Left lung (tissue), 10 donors: ENCODE results near the gene ZNF823. TPM values are rescaled to one million over a fixed set of nuclear protein-coding genes. Genes with fewer than 3 reads are reported as not detected.
A peak's percentile ranks its signal among the peaks of the same experiment; 100 is the strongest.

ENCODE experiments used
- ATAC-seq: fragments of 200-7000 bp; cut with Tn5 transposase; one replicate; pipeline ENCODE4 v1.9.1; 2020; ENCODE audit warnings: moderate library complexity
- DNase-seq, 4 donors: peaks; one replicate each; pipeline ENCODE4 v3.0.0-alpha.2; 2013 to 2020
- H3K27ac ChIP-seq, 2 donors: fragments of 200-600 bp; sonication (generic) in 1 of 2; one replicate each; pipeline versions ENCODE4 v1.5.0 to v1.8.0; 2020 to 2021
- H3K27me3 ChIP-seq, 2 donors: fragments of 200-600 bp; sonication (generic) in 1 of 2; one replicate each; pipeline versions ENCODE4 v1.5.0 to v1.8.0; 2020 to 2021
- H3K36me3 ChIP-seq, 2 donors: fragments of 200-600 bp; sonication (generic) in 1 of 2; one replicate each; pipeline versions ENCODE4 v1.5.0 to v1.8.0; 2020 to 2021
- H3K4me1 ChIP-seq, 2 donors: fragments of 200-600 bp; one replicate each; pipeline ENCODE4 v1.8.0; 2021
- H3K4me3 ChIP-seq, 2 donors: fragments of 200-600 bp; sonication (generic) in 1 of 2; one replicate each; pipeline versions ENCODE4 v1.5.0 to v1.8.0; 2020 to 2021; ENCODE audit warnings: mild to moderate bottlenecking in 1 of 2
- H3K9me3 ChIP-seq, 2 donors: fragments of 200-600 bp; sonication (generic) in 1 of 2; one replicate each; pipeline versions ENCODE4 v1.5.0 to v1.8.0; 2020 to 2021
- intact Hi-C, 2 donors: fragments of 100-400 bp; cut with DNase I; formaldehyde crosslinking; loops; one replicate each; pipeline versions ENCODE4 v1.11.2 to v1.14.2; 2022
- polyA plus RNA-seq, 6 donors: library from polyadenylated mRNA; unstranded; fragments of 120-200 nt; gene quantifications; one replicate each; pipeline ENCODE4 v1.2.1, GENCODE V29; 2013; ENCODE audit not compliant: insufficient read length in 6 of 6
- total RNA-seq, 2 donors: library from RNA; stranded (reverse); fragmentation: NEBNext Ultra II Directional; extraction: Animal tissue kit (Norgen Biotek cat#: 25700); gene quantifications; one replicate each; pipeline ENCODE4 v1.2.1, GENCODE V29; 2021
- TF ChIP-seq, protein P1 (sequence below), 2 donors: fragments of 200-600 bp; sonication (generic) in 1 of 2; IDR thresholded peaks; one replicate each; pipeline versions ENCODE4 v1.5.0 to v1.8.0; 2021; ENCODE audit warnings: antibody characterized with exemption in 2 of 2
- donor health status: DM: no; HTN: yes; CAD: no.
- donor health status: DM: no; HTN: no; CAD: no.

The ZNF823 gene
- total and polyA plus RNA-seq, 8 donors = 5.3 to 9.1 (median 8.6) TPM

DNA sequence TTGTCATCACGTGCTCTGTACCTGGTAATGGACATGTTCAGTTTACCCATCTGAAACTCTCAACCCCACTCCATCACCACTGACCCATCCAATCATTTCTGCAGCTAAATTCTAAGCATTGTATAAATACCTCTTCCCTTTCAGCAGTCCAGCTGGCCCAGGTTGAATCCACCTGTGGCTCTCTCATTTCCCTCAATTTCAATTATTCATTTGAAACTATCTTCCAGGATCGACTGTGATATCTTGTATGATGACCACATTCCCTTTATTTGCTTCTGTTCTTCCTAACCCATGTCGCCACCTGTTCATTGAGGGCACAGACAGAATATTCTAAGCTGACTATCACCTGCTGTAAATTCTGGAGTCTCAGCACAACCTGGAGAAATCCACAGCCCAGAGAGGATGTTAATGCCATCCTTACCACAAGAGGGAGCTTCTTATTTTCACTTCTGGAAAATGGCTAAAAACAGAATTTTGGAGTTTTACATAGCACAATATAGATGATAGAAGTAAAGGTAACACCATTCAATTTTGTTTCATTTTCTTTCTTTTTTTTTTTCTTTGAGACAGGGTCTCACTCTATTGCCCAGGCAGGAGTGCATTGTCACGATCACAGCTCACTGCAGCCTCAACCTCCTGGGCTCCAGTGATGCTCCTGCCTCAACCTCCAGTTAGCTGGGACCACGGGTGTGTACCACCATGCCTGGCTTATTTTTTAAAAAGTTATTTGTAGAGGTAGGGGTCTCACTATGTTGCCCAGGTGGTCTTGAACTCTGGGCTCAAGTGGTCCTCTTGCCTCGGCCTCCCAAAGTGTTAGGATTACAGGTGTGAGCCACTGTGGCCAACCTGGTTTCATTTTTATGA, 38.6 kb downstream of the ZNF823 start:
- ATAC-seq = peak; percentile 49
- TF ChIP-seq, protein P1, sequence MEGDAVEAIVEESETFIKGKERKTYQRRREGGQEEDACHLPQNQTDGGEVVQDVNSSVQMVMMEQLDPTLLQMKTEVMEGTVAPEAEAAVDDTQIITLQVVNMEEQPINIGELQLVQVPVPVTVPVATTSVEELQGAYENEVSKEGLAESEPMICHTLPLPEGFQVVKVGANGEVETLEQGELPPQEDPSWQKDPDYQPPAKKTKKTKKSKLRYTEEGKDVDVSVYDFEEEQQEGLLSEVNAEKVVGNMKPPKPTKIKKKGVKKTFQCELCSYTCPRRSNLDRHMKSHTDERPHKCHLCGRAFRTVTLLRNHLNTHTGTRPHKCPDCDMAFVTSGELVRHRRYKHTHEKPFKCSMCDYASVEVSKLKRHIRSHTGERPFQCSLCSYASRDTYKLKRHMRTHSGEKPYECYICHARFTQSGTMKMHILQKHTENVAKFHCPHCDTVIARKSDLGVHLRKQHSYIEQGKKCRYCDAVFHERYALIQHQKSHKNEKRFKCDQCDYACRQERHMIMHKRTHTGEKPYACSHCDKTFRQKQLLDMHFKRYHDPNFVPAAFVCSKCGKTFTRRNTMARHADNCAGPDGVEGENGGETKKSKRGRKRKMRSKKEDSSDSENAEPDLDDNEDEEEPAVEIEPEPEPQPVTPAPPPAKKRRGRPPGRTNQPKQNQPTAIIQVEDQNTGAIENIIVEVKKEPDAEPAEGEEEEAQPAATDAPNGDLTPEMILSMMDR (IDR thresholded peaks at IDR 0.05) = peak; percentile 65 to 72
- peak in 1 of 4 donors; percentile 35 for DNase-seq
- Histone ChIP-seq H3K9me3 (no peaks in the 10 kb centered on the region), H3K27me3 (no peaks in the 10 kb centered on the region), H3K4me1 (peaks cover 2 to 3% of the 10 kb centered on the region in 2 donors), H3K27ac (no peak overlapping the region), H3K36me3 (no peaks in the 10 kb centered on the region), H3K4me3 (no peak overlapping the region)
- intact Hi-C loops = no loop called here

DNA sequence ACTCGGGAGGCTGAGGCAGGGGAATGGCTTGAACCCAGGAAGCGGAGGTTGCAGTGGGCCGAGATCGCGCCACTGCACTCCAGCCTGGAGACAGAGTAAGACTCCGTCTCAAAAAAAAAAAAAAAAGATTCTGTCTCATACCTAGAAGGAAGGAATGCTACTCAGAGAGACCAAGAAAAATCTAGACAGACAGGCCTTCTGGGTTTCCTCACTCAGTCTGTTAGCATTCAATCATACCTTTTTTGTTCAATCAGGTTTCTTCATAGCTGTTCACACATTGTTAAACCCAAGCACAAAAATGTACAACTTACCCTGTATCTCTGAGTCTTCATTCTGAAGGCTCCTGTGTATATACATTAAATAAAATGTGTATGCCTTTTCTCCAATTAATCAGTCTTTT, 40.5 kb downstream of the ZNF823 start:
- Histone ChIP-seq H3K9me3 (no peaks in the 10 kb centered on the region), H3K27ac (no peak overlapping the region), H3K36me3 (no peaks in the 10 kb centered on the region), H3K27me3 (peaks cover 0 to 11% of the 10 kb centered on the region in 2 donors), H3K4me3 (no peak overlapping the region), H3K4me1 (peaks cover 8 to 16% of the 10 kb centered on the region in 2 donors)
- no peak for ATAC-seq
- intact Hi-C loops = no loop called here
- DNase-seq = no peak
- TF ChIP-seq, protein P1 (IDR thresholded peaks at IDR 0.05) = no peak

DNA sequence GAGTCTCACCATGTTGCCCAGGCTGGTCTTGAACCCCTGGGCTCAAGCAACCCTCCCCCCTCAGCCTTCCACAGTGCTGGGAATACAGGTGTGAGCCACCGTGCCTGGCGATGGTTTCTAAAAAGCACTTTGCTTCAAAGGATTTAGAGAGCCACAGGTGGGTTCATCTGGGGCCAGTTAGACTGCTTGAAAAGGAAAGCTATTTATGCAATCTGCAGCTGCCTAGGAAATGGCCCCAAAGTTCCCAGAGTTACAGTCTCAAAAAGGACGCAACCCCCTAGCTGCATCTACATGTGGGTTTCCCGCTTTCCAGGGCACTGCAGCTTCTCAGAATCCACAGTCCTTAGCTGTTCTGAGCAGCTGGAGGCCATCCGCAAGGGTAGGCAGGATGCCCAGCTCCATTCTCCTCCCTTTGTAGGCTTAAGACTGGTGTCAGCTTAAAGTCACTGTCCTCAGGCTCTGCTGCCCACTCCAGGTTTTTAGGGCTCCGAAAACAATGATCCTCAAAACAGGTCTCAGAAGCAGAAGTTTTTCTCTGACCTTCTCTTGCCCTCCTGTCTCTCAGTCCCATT, 41.4 kb downstream of the ZNF823 start:
- H3K4me3 ChIP-seq = no peak overlapping the region
- intact Hi-C loops = no loop called here
- ATAC-seq (no peak), DNase-seq (no peak)
- H3K4me1 ChIP-seq = peaks cover 8 to 16% of the 10 kb centered on the region in 2 donors
- TF ChIP-seq, protein P1 (IDR thresholded peaks at IDR 0.05) = no peak
- H3K27me3 ChIP-seq = peaks cover 0 to 11% of the 10 kb centered on the region in 2 donors
- H3K27ac ChIP-seq = no peak overlapping the region
- no peaks in the 10 kb centered on the region for H3K9me3 ChIP-seq
- no peaks in the 10 kb centered on the region for H3K36me3 ChIP-seq

DNA sequence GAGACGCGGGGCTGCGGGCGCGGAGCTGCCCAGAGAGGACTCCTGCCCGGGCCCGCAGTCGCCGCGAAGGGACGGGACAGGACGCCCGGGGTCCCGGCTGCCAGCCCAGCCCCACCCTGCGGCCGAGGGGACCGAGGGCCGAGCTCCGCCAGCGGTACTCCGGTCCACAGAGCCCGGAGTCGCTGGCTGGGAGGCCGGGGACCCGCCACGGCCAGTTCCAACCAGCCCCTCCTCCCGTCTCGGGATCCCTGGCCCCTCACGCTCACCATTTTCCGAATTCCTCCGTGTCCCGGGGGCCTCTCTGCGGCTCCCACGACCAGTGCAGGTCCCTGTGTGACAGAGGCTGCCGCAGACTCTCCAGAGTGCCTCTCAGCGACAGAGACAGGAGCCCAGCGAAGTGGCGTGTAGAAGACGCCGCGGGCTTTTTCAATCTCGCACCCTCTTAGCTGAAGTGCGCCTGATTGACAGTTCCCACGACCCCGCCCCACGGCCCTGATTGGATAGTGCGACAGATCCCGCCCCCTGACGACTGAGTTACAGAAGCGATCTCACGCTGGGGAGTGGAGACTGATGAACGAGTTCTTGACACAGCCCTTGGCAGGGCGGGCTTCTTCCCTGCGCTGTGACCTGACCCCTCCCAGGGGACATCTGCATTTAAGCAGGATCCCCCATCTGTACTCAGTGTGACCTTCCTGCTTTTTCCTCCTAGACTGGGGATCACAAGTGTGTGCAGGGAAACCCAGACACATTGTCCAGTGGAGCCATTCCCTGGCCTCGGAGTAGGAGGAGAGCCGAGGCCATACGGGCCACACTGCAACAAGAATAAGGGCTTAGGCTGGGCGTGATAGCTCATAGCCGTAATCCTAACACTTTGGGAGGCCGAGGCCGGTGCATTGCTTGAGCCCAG, 44.0 kb downstream of the ZNF823 start:
- Histone ChIP-seq H3K27ac (peak overlapping the region; percentile 68 to 73), H3K4me3 (peak overlapping the region; percentile 61 to 64), H3K9me3 (no peaks in the 10 kb centered on the region), H3K36me3 (no peaks in the 10 kb centered on the region), H3K4me1 (peaks cover 8 to 16% of the 10 kb centered on the region in 2 donors), H3K27me3 (peaks cover 0 to 11% of the 10 kb centered on the region in 2 donors)
- TF ChIP-seq, protein P1 (IDR thresholded peaks at IDR 0.05) = no peak
- ATAC-seq (peak; percentile 98), DNase-seq (peak; percentile 93 to 96 (median 94))
- intact Hi-C loops = no loop called here
